Bone marrow (tissue), 2 donors: ENCODE results near the gene SMARCD2.

Experiments
- DNase-seq, 2 donors: peaks; one replicate each; lab custom pipeline; 2025; lab: John Stamatoyannopoulos, UW

Gene SMARCD2

DNA sequence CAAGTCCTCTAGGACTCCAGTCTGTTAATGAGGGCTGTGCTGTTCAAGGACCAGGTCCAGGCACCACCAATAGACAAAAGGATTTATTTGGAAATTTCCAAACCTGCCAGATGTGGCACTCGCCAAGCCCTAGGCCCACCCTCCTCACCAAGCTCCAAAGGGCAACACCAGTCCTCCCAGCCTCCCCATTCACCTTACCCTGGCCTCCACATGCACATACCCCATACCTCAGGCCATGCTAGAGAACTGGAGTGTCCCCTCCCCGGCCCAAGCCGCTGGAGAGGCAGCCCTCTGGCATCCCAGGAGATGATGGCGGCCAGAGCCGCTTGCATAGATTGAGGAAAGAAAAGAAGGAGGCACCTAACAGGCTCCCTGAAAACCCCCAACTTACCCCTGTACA, 10.5 kb downstream of the SMARCD2 start:
- DNase-seq: no peak

DNA sequence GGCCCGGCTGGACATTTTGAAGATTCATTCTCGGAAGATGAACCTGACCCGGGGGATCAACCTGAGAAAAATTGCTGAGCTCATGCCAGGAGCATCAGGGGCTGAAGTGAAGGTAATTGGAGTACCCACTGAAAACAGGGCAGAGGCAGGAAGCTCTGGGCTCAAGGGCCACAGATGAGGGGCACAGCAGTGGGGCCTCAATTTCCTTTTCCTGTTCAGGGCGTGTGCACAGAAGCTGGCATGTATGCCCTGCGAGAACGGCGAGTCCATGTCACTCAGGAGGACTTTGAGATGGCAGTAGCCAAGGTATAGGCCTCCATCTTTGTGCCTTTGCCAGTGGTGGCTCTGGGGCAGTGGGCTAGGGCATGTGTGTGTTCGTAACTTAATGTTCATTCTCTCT, 11.0 kb downstream of the SMARCD2 start:
- no peak for DNase-seq

DNA sequence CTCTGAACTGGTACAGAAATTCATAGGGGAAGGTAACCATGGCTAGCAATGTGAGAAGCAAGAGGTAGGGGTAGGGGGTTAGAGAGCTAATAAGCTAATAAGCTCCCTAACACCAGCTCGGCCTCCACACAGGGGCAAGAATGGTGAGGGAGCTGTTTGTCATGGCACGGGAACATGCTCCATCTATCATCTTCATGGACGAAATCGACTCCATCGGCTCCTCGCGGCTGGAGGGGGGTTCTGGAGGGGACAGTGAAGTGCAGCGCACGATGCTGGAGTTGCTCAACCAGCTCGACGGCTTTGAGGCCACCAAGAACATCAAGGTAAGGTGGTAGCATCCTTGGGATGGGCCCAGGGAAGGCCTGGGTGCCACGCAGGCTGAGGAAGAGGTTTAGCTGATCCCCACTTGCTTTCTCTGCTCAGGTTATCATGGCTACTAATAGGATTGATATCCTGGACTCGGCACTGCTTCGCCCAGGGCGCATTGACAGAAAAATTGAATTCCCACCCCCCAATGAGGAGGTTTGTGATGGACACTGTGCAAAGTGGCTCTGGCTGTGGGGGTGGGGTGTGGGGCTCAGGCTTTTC, 11.5 kb downstream of the SMARCD2 start:
- no peak for DNase-seq

DNA sequence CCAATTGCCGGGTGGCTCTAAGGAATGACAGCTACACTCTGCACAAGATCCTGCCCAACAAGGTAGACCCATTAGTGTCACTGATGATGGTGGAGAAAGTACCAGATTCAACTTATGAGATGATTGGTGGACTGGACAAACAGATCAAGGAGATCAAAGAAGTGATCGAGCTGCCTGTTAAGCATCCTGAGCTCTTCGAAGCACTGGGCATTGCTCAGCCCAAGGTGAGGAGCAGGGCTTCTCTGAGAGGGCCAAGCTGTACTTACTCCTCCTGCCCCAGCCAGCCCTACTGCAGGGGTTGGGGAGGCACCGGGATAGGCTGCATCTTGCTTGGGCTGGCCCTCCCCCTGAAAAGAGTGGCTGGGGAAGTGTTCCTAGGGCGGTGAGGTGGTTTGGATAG, 12.2 kb downstream of the SMARCD2 start:
- no peak for DNase-seq

DNA sequence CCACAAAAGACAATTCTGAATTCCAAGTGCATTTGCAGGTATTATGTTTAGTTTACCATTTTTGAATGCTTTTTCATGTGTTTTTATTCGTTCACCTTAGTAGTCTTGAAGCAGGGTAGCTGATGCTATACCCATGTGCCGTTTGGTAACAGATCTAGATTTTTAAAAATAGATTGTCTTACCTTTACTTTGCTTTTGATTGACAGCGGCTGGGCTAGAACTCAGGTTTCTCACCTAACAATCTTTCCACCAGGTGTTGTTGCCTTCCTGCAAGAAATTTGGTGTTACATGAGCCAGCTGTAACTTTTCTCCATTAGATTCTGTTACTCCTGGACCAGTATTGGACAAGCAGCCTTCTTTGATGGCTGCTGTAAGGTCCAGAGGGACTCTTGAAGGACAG, 13.5 kb downstream of the SMARCD2 start:
- no peak for DNase-seq

DNA sequence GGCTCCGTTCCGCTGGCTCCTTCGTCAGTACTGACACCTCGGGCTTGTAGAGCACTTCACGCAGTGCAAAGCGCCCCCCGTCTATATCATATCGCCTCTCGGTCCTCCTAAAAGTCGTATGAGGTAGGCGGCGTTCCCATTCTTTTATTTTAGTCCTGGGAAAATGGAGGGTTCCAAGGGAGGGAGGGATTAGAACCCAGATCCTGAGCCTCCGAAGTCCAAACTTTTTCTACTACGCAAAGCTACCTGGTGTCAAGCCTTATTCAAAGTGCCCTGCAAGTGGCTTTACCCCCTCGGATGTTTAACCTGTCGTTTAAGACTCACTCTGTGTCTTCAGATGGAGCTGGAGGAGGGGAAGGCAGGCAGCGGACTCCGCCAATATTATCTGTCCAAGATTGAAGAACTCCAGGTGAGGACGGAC, 14.7 kb downstream of the SMARCD2 start:
- DNase-seq: no peak

DNA sequence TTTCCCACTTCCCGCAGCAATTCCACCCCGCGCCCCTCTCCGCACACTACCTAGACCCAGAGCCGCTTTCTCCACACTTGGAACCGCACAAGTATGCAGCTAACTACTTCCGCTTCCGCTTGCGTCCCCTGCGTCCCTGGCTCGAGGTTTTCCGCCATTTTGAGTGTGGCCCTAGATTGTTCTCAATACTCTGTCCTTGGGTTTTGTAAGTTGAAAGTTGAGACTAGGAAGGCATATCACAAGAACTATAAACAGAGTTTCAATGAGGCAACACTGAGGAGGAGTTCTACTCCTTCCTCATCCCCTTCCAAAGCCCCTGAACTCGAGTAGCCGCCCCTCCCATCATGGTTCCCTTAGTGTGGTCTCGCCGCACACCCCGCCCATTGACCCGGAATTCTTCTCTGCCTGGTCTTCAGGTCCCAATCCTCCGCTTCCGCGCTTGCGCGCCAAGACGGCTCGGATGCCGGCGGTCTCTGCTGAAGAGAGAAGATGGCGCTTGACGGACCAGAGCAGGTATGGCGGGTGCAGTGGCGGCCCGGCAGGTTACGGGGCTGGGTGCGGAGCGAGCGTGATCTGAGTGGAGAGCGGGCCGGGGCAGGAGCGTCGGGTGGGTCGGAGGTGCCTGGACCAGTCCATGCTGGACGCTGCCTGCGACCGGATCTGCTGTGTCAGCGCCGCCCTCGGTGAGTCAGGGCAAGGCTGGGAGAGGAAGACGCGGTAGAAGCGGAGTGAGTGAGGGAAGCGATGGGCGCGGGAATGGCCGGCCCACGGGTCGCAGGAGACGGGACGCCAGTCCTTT, 15.3 kb downstream of the SMARCD2 start, which contains the start of the genes FTSJ3 and PSMC5:
FTSJ3 (minus strand) TSS at position 662 of the 799 bp plus-strand sequence. CDS start 761 bp downstream, outside the sequence.
PSMC5 (plus strand) TSS at position 430 of the 799 bp plus-strand sequence; CDS start at position 490, 60 bp downstream.
- DNase-seq: peak; percentile 92 to 96

DNA sequence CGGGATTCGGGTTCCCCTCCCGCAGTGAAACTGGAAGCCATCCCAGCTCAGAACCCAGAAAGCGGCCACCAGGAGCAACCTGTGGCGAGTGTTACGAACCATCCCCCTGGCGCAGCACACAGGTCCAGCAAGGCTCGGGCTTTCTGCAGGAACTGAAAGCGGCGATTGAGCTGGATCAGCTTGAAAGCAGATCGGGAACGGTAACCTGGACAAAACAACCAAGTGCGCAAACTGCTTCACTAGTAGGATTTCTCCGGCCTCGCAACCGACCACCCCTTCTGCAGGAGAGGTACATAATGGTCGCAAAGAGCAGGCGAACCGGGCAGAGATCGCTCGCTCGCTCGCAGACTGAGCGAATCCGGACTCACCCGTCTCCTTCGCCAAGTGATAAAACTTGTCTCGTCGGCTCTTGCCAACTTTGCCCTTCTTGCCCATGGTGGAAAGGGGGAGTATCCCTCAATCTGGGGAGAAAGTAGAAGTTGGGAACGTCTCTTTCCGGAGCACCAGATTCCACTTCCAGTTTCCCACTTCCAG, 15.9 kb downstream of the SMARCD2 start:
- peak in 1 of 2 donors; percentile 20 for DNase-seq

DNA sequence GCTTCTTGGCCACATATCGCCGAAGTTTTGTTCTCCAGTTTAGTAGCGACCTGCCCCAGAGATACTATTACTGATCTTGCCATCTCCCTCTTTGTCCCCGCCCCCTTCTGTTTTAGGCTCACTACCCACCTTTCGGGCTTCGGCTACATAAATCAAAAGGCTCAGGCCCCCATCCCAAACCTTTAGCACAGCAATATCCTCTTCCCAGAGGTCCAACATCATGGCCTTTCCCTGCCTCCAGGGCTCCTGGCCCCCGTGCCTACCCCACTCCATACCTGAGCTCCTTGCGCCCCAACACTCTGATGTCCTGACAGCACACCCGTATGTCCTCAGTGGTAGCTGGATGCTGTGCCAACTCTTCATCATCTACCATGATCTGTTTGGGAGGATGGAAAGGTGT, 18.1 kb downstream of the SMARCD2 start:
- DNase-seq: no peak

DNA sequence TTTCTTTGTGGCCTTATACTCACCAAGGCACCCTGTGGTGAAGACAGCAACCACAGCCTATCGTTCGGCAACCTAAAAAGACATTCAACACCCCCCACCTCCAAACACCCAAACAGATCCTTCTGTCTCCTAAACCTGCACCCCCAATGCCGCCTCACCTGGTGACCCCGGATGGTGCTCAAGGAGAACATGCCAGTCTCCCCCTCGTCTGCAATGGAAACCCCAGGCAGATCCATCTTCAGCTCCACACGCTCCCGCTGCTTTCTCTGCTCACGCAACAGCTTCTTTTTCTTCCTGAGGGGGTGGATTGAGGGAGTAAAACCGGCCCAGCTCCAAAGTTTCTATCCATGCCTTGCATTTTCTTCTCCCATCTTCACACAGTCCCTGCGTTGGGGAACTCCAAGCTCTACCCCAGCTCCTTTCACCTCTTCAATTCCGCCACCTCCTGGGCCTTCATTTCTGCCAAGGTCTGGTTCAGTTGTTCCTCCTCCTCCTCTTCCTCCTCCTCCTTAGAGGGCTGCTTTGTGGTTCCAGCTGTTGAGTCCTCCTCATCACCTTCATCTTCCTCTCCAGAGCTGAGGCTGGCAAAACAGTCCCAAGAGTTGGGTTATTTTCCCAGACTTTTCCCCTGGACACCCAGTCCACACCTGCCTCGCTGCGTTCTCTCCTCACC, 18.7 kb downstream of the SMARCD2 start:
- DNase-seq: no peak

DNA sequence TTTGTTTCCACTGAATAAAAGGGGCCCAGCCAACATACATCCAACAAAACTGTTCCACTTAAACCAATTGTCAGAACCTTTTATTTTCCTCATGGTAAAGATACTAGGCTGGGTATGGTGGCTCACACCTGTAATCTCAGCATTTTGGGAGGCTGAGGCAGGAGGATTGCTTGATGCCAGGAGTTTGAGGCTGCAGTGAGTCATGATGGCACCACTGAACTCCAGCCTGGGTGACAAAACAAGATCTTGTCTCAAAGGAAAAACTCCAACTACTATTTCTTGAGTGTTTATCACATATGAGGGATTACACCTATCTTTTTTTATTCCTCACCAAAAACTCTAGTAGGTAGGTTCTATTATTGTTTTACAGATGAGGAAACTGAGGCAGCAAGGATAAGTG, 19.9 kb downstream of the SMARCD2 start:
- no peak for DNase-seq

DNA sequence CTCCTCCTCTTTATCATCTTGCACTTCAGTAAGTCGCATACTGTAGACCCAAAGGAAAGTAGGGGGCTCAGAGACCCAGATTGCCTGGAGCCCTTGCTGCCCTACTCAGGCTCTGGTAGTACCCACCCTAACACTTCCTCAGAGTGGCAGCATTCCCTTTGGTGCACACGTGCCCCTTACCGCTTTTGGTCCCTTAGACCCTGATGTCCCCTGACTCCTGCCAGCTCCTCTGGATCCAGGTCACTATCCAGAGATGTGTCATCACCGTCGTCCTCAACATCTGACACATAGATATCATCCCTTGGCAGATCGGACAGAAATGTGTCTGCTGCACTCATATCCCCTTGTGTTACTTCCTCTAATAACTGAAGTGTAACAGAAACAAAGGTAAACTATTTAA, 20.7 kb downstream of the SMARCD2 start:
- no peak for DNase-seq

DNA sequence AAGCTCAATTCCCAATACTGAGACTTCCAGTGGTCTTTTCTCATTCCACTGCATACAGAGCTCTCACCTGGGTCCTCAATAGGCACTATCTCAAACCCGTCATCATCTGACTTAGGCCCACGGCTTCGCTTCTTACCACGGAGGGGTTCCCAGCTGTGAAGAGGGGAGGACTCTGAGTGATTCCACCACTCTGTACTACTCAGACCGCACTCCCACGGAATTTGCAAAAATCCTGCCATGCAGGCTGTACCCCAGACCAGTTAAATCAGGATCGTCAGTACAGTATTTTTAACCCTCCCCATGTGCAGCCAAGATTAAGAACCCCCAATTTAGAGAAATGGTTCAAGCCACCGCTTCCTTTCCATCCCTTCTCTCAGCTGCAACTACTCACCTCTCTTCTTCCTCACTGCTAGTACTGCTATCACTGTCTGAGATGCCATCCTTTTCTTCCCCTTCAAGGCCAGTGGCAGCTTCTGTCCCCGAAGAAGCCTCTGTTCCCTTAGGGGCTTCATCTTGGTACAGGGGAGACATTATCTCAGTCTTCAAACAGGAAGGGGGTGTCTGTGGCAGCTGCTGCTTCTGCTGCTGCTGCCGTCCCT, 21.4 kb downstream of the SMARCD2 start:
- no peak for DNase-seq

DNA sequence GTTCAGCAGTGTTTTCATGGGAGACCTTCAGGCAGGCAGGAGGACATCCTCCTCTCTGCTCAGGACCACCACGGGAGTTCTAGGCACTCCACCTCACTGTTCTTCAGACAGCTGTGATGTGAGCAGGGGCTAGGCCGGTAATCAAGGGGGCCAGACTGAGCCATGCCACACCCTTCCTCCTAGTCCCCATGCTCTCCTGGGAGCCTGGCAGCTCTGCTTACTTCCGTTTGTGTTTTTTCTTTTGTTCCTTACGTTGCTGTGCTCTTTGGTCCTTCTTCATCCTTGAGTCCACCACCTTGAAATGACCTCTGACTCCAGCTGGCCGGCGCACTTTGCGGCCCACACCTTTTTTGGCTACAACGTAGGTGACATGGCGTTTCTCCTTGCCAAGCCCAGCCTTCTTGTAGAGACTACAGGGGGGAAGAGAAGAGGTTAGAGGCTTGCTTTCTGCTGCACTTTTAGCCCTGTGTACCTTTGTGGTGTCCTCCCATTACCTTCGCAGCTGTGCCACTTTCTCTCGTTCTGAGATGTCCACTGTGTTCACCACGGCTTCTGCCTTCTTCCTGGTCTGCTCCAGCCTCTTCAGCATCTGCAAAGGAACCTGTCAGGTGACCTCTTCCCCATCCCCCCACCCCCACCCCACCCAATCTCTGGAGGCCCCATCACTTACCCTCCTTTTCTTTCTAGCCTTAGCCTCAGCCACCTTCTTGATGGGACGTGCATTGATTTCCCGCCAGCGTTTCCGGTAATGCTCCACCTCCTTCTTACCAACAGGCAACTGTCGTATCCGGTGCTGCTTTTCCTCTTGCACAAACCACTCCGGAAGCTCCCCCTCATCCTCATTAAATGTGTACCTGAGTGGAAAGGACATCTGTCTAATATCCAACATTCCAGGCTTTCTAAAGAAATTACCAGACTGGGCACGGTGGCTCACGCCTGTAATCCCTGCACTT, 22.6 kb downstream of the SMARCD2 start:
- no peak for DNase-seq

DNA sequence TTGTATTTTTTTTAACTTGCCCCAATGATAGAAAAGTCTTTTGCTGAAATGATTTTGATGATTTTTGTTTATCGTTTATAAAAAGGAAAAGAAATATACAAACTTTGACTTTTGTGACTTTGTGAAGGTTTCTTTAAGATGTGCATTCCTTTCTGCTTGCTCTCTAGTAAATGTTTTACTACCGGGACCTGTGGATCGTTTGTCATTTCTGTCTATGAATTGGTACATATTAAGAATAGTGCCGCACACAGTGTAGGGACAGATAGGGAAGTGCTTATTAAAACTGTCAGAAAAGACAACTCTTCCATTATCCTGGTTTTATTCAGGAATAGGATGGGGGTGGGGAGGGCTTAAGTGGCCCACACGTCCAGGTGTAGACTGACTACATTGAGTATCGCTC, 23.4 kb downstream of the SMARCD2 start:
- no peak for DNase-seq

DNA sequence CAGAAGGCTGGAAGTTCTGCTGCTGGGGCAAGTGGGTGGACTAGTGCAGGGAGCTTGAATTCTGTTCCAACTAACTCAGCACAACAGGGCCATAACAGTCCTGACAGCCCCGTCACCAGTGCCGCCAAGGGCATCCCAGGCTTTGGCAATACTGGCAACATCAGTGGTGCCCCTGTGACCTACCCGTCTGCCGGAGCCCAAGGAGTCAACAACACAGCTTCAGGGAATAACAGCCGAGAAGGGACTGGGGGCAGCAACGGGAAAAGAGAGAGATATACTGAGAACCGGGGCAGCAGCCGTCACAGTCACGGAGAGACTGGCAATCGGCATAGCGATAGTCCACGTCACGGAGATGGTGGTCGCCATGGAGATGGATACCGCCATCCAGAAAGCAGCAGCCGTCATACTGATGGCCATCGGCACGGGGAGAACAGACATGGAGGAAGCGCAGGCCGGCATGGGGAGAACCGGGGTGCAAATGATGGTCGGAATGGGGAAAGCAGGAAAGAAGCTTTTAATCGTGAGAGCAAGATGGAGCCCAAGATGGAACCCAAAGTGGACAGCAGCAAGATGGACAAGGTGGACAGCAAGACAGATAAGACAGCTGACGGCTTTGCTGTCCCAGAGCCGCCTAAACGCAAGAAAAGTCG, 24.6 kb downstream of the SMARCD2 start:
- DNase-seq: no peak

DNA sequence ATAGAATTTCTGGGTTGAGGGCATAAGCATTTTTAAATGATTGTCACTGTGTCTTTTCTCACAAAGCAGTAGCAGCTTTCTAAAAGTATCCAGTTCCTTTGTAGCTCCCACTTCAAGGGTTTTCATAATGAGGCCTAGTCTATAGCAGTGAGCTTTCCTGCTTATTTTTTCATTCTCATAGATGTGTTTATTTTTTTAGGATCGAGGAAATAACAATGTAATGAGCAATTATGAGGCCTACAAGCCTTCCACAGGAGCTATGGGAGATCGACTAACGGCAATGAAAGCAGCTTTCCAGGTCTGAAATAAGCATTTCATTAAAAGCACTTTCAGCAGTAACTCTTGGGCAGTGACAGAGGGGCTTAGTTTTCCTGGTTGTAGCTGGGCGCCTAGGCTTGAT, 25.8 kb downstream of the SMARCD2 start:
- DNase-seq: no peak

DNA sequence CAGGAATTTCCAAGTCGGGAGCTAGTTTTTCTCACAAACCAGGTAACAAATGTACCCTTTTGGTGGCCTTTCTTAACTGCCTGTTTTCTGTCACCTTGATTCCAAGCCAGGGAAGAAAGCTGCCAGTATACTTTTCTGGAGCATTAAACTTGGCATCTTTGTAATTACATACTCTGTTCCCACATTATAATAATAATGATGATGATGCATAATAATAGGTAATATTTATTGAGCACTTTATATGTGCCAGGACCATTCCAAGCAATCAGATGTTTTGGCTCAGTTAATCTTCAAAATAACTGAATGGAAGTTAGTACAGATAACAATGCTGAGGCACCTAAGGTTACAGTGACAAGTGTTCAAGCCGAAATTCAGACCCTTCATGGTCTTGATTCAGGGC, 26.4 kb downstream of the SMARCD2 start:
- no peak for DNase-seq

DNA sequence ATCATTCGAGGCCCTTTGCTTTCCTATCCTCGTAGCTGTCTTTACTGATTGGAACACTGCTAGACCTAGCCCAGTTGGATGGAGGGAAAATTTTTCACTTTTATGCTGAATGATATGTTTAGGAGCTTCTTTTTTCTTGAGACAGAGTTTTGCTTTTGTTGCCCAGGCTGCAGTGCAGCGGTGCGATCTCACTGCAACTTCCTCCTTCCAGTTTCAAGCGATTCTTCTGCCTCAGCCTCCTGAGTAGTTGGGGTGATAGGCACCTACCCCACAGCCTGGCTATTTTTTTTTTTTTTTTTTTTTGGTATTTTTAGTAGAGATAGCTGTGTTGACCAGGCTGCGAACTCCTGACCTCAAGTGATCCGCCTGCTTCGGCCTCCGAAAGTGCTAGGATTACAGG, 32.5 kb downstream of the SMARCD2 start:
- no peak for DNase-seq

DNA sequence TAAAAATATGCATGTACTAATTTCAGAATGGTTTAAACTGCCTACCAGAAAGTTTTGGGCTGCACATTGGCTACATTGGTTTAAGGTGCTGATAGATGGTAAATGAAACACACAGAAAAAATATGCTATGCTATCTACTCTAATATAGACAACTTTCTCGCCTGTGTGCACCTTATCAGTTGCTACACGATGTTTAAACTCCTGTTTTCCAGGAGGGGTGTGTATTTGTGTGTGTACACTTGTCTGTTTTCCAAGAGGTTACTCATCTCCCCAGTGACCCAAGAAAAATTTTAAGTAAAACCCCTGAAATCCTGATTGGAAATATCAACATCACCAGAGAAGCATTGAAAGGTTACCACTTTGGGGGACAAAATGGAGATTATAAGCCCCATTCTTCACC, 36.9 kb downstream of the SMARCD2 start:
- no peak for DNase-seq

DNA sequence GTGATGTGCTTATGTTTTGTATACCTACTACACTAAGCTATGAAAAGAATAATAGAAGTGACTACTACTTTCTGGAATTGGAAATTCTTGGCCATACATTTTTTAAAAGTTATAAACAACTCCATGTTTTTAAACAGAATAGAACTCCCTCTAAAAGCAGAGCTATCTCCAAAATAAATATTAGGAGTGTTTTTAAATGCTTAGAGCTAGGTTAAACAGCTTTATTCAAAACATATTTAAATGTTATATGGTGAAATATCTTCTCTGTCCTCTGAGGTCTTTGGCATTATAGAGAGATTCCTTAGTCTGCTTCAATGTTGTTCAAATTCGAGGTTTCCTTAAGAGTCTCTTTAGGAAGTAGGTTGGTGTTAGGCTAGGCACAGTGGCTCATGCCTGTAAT, 38.2 kb downstream of the SMARCD2 start:
- DNase-seq: no peak
